GM23338 (cell line): Measurements from ENCODE around the gene WBP4. TPM values are rescaled to one million over a fixed set of nuclear protein-coding genes. Genes with fewer than 3 reads are reported as not detected.

Experiments
- ATAC-seq: fragments of 200-7000 bp; cut with Tn5 transposase; 3 replicates; pipeline ENCODE4 v1.9.1; 2020
- DNase-seq: peaks from one replicate; pipeline ENCODE4 v3.0.0-alpha.2; 2015; ENCODE audit warnings: low spot score
- H2AFZ ChIP-seq: fragments of 200-600 bp; sonication (generic); 2 replicates; pipeline ENCODE4 v1.8.0; 2016; ENCODE audit warnings: antibody characterized with exemption, mild to moderate bottlenecking, moderate library complexity
- H3F3A ChIP-seq: fragments of 200-600 bp; sonication (generic); replicated peaks from 2 replicates; pipeline ENCODE4 v1.8.0; 2017; ENCODE audit warnings: antibody characterized with exemption, mixed run types, low read depth
- H3K27ac ChIP-seq: fragments of 200-600 bp; sonication (generic); 2 replicates; pipeline ENCODE4 v1.6.1; 2016; ENCODE audit warnings: low read depth
- H3K27me3 ChIP-seq: fragments of 200-600 bp; sonication (generic); 2 replicates; pipeline ENCODE4 v1.8.0; 2016; ENCODE audit warnings: mild to moderate bottlenecking, mixed run types, moderate library complexity; ENCODE audit not compliant: insufficient read depth
- H3K36me3 ChIP-seq: fragments of 200-600 bp; sonication (generic); 2 replicates; pipeline ENCODE4 v1.8.0; 2016; ENCODE audit warnings: mild to moderate bottlenecking; ENCODE audit not compliant: insufficient read depth
- H3K4me1 ChIP-seq: fragments of 200-600 bp; sonication (generic); 2 replicates; pipeline ENCODE4 v1.8.0; 2016; ENCODE audit warnings: mild to moderate bottlenecking, moderate library complexity; ENCODE audit not compliant: insufficient read depth
- H3K4me2 ChIP-seq: fragments of 200-600 bp; sonication (generic); 2 replicates; pipeline ENCODE4 v1.7.1; 2017; ENCODE audit warnings: mixed run types
- H3K4me3 ChIP-seq: fragments of 200-600 bp; sonication (generic); 2 replicates; pipeline ENCODE4 v1.6.1; 2016; ENCODE audit warnings: mixed run types
- H3K79me2 ChIP-seq: fragments of 200-600 bp; sonication (generic); replicated peaks from 2 replicates; pipeline ENCODE4 v1.8.0; 2017; ENCODE audit warnings: mild to moderate bottlenecking; ENCODE audit not compliant: insufficient read depth
- H3K9me2 ChIP-seq: fragments of 200-600 bp; sonication (generic); 2 replicates; pipeline ENCODE4 v1.8.0; 2017; ENCODE audit not compliant: insufficient read depth
- H4K20me1 ChIP-seq: fragments of 200-600 bp; sonication (generic); replicated peaks from 2 replicates; pipeline ENCODE4 v1.8.0; 2017; ENCODE audit warnings: mild to moderate bottlenecking; ENCODE audit not compliant: insufficient read depth
- H3K27ac Mint-ChIP-seq: 2 replicates; pipeline ENCODE4 v1.8.0; 2020; ENCODE audit warnings: inconsistent platforms, mild to moderate bottlenecking, moderate library complexity, mixed read lengths
- H3K27me3 Mint-ChIP-seq: 3 replicates; pipeline ENCODE4 v1.8.0; 2022; ENCODE audit warnings: low read depth, mild to moderate bottlenecking, moderate library complexity, mixed read lengths, inconsistent platforms; ENCODE audit not compliant: insufficient read depth, poor library complexity
- H3K36me3 Mint-ChIP-seq: 3 replicates; pipeline ENCODE4 v1.8.0; 2021; ENCODE audit warnings: low read depth, mild to moderate bottlenecking, inconsistent platforms, moderate library complexity, mixed read lengths
- H3K4me1 Mint-ChIP-seq: 3 replicates; pipeline ENCODE4 v1.8.0; 2020; ENCODE audit warnings: mild to moderate bottlenecking, inconsistent platforms, mixed read lengths
- H3K4me3 Mint-ChIP-seq: 3 replicates; pipeline ENCODE4 v1.8.0; 2021; ENCODE audit warnings: moderate library complexity, mild to moderate bottlenecking, inconsistent platforms, mixed read lengths
- H3K9me3 Mint-ChIP-seq: 3 replicates; pipeline ENCODE4 v1.8.0; 2020; ENCODE audit warnings: moderate library complexity, mild to moderate bottlenecking, inconsistent platforms, mixed read lengths
- CREB1 ChIP-seq: fragments of 250-450 bp; sonication (Bioruptor Pico); IDR thresholded peaks from 2 replicates; pipeline ENCODE4 v1.5.0; 2020; ENCODE audit warnings: low read depth, mild to moderate bottlenecking, moderate library complexity
- EZH2 ChIP-seq: fragments of 200-600 bp; sonication (generic); IDR thresholded peaks from one replicate; pipeline ENCODE4 v1.8.0; 2017; ENCODE audit warnings: antibody characterized with exemption, mild to moderate bottlenecking, low read depth; ENCODE audit not compliant: unreplicated experiment
- STAT1 ChIP-seq: IDR thresholded peaks from one replicate; pipeline ENCODE4 v1.6.1; 2016; ENCODE audit warnings: antibody characterized with exemption; ENCODE audit not compliant: unreplicated experiment
- ZNF331 ChIP-seq: fragments of 250-450 bp; sonication (Bioruptor Pico); IDR thresholded peaks from 2 replicates; pipeline ENCODE4 v1.5.0; 2020; ENCODE audit warnings: low read depth, mild to moderate bottlenecking, moderate library complexity
- polyA plus RNA-seq: library from polyadenylated mRNA; unstranded; fragments of >200 nt; fragmentation: Nextera tagmentation; extraction: Ambion mirVana; gene quantifications from 2 replicates; pipeline ENCODE4 v1.2.1, GENCODE V29; 2016
- total RNA-seq: library from RNA; depleted of rRNA; stranded (reverse); fragments of >200 nt; shearing (Covaris generic); gene quantifications from 2 replicates; pipeline ENCODE4 v1.2.3, GENCODE V29; 2014
- TF ChIP-seq, protein P1 (sequence below): fragments of 250-450 bp; sonication (Bioruptor Pico); IDR thresholded peaks from 2 replicates; pipeline ENCODE4 v1.5.0; 2020; ENCODE audit warnings: mild to moderate bottlenecking, moderate library complexity
- TF ChIP-seq, protein P2 (sequence below), 2 experiments: fragments of 200-600 bp in 1 of 2; sonication (generic) in 1 of 2; conservative IDR thresholded peaks; 2 replicates each; pipeline versions ENCODE4 v1.5.1 to v1.6.1; 2016 to 2017; ENCODE audit warnings: antibody characterized with exemption in 2 of 2, low read depth in 2 of 2, mild to moderate bottlenecking in 2 of 2, moderate library complexity in 1 of 2

Gene WBP4
- total and polyA plus RNA-seq, 2 experiments from 2014 or later: 7.6 to 33.8 TPM

GRCh38 chr13:41077475-41077874 is 16.2 kb downstream of the WBP4 start (continued):
- TF ChIP-seq, protein P1, sequence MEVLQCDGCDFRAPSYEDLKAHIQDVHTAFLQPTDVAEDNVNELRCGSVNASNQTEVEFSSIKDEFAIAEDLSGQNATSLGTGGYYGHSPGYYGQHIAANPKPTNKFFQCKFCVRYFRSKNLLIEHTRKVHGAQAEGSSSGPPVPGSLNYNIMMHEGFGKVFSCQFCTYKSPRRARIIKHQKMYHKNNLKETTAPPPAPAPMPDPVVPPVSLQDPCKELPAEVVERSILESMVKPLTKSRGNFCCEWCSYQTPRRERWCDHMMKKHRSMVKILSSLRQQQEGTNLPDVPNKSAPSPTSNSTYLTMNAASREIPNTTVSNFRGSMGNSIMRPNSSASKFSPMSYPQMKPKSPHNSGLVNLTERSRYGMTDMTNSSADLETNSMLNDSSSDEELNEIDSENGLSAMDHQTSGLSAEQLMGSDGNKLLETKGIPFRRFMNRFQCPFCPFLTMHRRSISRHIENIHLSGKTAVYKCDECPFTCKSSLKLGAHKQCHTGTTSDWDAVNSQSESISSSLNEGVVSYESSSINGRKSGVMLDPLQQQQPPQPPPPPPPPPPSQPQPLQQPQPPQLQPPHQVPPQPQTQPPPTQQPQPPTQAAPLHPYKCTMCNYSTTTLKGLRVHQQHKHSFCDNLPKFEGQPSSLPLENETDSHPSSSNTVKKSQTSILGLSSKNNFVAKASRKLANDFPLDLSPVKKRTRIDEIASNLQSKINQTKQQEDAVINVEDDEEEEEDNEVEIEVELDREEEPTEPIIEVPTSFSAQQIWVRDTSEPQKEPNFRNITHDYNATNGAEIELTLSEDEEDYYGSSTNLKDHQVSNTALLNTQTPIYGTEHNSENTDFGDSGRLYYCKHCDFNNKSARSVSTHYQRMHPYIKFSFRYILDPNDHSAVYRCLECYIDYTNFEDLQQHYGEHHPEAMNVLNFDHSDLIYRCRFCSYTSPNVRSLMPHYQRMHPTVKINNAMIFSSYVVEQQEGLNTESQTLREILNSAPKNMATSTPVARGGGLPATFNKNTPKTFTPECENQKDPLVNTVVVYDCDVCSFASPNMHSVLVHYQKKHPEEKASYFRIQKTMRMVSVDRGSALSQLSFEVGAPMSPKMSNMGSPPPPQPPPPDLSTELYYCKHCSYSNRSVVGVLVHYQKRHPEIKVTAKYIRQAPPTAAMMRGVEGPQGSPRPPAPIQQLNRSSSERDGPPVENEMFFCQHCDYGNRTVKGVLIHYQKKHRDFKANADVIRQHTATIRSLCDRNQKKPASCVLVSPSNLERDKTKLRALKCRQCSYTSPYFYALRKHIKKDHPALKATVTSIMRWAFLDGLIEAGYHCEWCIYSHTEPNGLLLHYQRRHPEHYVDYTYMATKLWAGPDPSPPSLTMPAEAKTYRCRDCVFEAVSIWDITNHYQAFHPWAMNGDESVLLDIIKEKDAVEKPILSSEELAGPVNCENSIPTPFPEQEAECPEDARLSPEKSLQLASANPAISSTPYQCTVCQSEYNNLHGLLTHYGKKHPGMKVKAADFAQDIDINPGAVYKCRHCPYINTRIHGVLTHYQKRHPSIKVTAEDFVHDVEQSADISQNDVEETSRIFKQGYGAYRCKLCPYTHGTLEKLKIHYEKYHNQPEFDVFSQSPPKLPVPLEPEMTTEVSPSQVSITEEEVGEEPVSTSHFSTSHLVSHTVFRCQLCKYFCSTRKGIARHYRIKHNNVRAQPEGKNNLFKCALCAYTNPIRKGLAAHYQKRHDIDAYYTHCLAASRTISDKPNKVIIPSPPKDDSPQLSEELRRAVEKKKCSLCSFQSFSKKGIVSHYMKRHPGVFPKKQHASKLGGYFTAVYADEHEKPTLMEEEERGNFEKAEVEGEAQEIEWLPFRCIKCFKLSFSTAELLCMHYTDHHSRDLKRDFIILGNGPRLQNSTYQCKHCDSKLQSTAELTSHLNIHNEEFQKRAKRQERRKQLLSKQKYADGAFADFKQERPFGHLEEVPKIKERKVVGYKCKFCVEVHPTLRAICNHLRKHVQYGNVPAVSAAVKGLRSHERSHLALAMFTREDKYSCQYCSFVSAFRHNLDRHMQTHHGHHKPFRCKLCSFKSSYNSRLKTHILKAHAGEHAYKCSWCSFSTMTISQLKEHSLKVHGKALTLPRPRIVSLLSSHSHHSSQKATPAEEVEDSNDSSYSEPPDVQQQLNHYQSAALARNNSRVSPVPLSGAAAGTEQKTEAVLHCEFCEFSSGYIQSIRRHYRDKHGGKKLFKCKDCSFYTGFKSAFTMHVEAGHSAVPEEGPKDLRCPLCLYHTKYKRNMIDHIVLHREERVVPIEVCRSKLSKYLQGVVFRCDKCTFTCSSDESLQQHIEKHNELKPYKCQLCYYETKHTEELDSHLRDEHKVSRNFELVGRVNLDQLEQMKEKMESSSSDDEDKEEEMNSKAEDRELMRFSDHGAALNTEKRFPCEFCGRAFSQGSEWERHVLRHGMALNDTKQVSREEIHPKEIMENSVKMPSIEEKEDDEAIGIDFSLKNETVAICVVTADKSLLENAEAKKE (CRISPR knock-in tag): no peak

GRCh38 chr13:41079725-41080124 is 18.4 kb downstream of the WBP4 start:
- no peak overlapping the region for H3K4me3 ChIP-seq

More at GRCh38 chr13:41079725-41080124, 18.4 kb downstream of the WBP4 start:
- TF ChIP-seq ZNF331 (CRISPR knock-in tag) (no peak), EZH2 (no peak), STAT1 (no peak), CREB1 (CRISPR knock-in tag) (no peak)
- TF ChIP-seq, protein P2, sequence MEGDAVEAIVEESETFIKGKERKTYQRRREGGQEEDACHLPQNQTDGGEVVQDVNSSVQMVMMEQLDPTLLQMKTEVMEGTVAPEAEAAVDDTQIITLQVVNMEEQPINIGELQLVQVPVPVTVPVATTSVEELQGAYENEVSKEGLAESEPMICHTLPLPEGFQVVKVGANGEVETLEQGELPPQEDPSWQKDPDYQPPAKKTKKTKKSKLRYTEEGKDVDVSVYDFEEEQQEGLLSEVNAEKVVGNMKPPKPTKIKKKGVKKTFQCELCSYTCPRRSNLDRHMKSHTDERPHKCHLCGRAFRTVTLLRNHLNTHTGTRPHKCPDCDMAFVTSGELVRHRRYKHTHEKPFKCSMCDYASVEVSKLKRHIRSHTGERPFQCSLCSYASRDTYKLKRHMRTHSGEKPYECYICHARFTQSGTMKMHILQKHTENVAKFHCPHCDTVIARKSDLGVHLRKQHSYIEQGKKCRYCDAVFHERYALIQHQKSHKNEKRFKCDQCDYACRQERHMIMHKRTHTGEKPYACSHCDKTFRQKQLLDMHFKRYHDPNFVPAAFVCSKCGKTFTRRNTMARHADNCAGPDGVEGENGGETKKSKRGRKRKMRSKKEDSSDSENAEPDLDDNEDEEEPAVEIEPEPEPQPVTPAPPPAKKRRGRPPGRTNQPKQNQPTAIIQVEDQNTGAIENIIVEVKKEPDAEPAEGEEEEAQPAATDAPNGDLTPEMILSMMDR (conservative IDR thresholded peaks at IDR 0.05; ENCODE audit: low read depth in 2 of 2): no peak
- TF ChIP-seq, protein P1 (CRISPR knock-in tag): no peak
- H3K27ac Mint-ChIP-seq: no peak overlapping the region
- H3K36me3 Mint-ChIP-seq: peaks cover 58% of the 10 kb centered on the region
- Histone ChIP-seq H2AFZ (no peak overlapping the region), H3F3A (no peaks in the 10 kb centered on the region), H4K20me1 (no peaks in the 10 kb centered on the region), H3K4me2 (no peak overlapping the region), H3K27me3 (no peaks in the 10 kb centered on the region), H3K79me2 (no peaks in the 10 kb centered on the region), H3K4me1 (no peaks in the 10 kb centered on the region), H3K27ac (no peak overlapping the region), H3K9me2 (no peaks in the 10 kb centered on the region), H3K36me3 (peaks cover 30% of the 10 kb centered on the region)
- no peak overlapping the region for H3K4me3 Mint-ChIP-seq
- DNase-seq (no peak), ATAC-seq (no peak)
- no peaks in the 10 kb centered on the region for H3K4me1 Mint-ChIP-seq
- H3K9me3 Mint-ChIP-seq: peaks cover 10% of the 10 kb centered on the region; the same call in 2 of the 3 replicates
- peaks cover 2% of the 10 kb centered on the region for H3K27me3 Mint-ChIP-seq
